Bronchial epithelial cell (primary cell): ENCODE results near the gene TIGD2. TPM values are rescaled to one million over a fixed set of nuclear protein-coding genes. Genes with fewer than 3 reads are reported as not detected.
A peak's percentile ranks its signal among the peaks of the same experiment; 100 is the strongest.

Experiments
- DNase-seq: peaks from one replicate; pipeline ENCODE4 v3.0.0-alpha.2; 2010; ENCODE audit warnings: low read depth
- FAIRE-seq: peaks from 2 replicates; lab custom pipeline; 2011; peaks lifted over from hg19 to GRCh38; lab: Jason Lieb, UNC
- H3K27me3 ChIP-seq: 2 replicates; pipeline ENCODE4 v1.5.1; 2011; ENCODE audit warnings: low read length; ENCODE audit not compliant: control insufficient read depth, insufficient read depth
- H3K36me3 ChIP-seq: 2 replicates; pipeline ENCODE4 v1.5.1; 2011; ENCODE audit warnings: low read length; ENCODE audit not compliant: control insufficient read depth, insufficient read depth
- H3K4me3 ChIP-seq: 2 replicates; pipeline ENCODE4 v1.5.1; 2011; ENCODE audit warnings: mild to moderate bottlenecking, low read depth, low read length, control low read depth
- CTCF ChIP-seq: IDR thresholded peaks from 2 replicates; pipeline ENCODE4 v1.5.1; 2011; ENCODE audit warnings: mild to moderate bottlenecking, moderate library complexity, low read length, control low read depth, inconsistent platforms; ENCODE audit not compliant: insufficient read depth, severe bottlenecking
- total RNA-seq: library from RNA; depleted of rRNA; stranded (reverse); fragments of >200 nt; gene quantifications from 2 replicates; pipeline ENCODE4 v1.2.1, GENCODE V29; 2014

The TIGD2 gene
- total RNA-seq = 9.0 and 9.2 TPM in 2 replicates

- Histone ChIP-seq H3K36me3 (no peaks in the 10 kb centered on the region), H3K27me3 (peaks cover 2% of the 10 kb centered on the region), H3K4me3 (peak within 1 kb of the TSS; percentile 74)
- no peak for FAIRE-seq
- TF ChIP-seq CTCF = peak; percentile 76
- peak; percentile 60 for DNase-seq
Observed at GRCh38 chr4:89110986-89111832, at the start of gene TIGD2. TIGD2 (plus strand) TSS chr4:89111533; CDS start chr4:89112975, 1,442 bp downstream.

GRCh38 chr4:89064848-89065247, 46.5 kb upstream of the TIGD2 start:
- FAIRE-seq (no peak), DNase-seq (peak; percentile 3)
- no peak for TF ChIP-seq CTCF
- Histone ChIP-seq H3K27me3 (no peaks in the 10 kb centered on the region), H3K36me3 (no peaks in the 10 kb centered on the region), H3K4me3 (no peak overlapping the region)

DNA sequence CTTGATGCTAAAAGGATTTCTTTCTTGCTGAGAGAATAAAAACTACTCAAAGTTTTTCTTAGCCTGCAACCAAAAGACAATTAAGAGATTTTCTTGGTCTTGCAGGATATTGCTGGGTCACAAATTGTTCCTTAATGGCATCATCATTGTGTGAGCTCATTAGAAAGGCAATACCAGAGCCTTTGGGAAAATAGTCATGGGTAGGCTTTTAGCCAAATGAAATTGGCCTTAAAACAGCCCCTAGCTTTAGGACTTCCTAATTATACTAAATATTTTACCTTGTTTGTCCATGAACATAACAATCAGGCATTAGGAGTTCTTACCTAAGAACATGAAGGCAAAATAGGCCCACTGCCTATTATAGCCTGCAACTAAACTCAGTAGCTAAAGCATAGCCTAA, 43.9 kb upstream of the TIGD2 start:
- no peak for TF ChIP-seq CTCF
- peak; percentile 33 for DNase-seq
- H3K27me3 ChIP-seq = no peaks in the 10 kb centered on the region
- H3K36me3 ChIP-seq = no peaks in the 10 kb centered on the region
- no peak overlapping the region for H3K4me3 ChIP-seq
- no peak for FAIRE-seq

DNA sequence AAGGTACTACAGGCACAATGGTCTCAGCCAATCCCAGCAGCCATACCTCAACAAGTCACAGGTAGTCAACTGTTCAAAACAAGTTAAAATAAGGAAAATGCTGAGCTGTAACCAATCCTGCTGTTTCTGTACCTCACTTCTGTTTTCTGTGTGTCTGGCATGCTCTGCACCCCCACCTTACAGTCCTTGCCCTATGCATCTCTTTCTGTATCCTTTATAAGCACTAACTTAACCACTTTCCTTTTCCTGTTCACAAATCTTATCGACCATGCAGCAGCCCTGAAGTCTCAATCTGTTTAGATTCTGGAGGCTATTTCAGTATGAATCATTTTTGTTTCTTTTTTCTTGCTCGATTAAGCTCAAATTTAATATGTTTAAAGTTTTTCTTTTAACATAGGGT, 41.9 kb upstream of the TIGD2 start:
- FAIRE-seq (no peak), DNase-seq (no peak)
- no peak for TF ChIP-seq CTCF
- Histone ChIP-seq H3K27me3 (no peaks in the 10 kb centered on the region), H3K36me3 (no peaks in the 10 kb centered on the region), H3K4me3 (no peak overlapping the region)

- no peak for DNase-seq
- no peak for FAIRE-seq
- TF ChIP-seq CTCF = no peak
- H3K27me3 ChIP-seq = no peaks in the 10 kb centered on the region
- H3K36me3 ChIP-seq = no peaks in the 10 kb centered on the region
- no peak overlapping the region for H3K4me3 ChIP-seq
Observed at GRCh38 chr4:89070041-89070440, 41.3 kb upstream of the TIGD2 start.
